ENCODE data around the gene SHISAL1.
"Not testable (repeated sequence)": the region's sequence is repeated elsewhere in the genome, so short reads cannot be mapped to it uniquely, and the experiment has no call there.

SHISAL1 gene

DNA sequence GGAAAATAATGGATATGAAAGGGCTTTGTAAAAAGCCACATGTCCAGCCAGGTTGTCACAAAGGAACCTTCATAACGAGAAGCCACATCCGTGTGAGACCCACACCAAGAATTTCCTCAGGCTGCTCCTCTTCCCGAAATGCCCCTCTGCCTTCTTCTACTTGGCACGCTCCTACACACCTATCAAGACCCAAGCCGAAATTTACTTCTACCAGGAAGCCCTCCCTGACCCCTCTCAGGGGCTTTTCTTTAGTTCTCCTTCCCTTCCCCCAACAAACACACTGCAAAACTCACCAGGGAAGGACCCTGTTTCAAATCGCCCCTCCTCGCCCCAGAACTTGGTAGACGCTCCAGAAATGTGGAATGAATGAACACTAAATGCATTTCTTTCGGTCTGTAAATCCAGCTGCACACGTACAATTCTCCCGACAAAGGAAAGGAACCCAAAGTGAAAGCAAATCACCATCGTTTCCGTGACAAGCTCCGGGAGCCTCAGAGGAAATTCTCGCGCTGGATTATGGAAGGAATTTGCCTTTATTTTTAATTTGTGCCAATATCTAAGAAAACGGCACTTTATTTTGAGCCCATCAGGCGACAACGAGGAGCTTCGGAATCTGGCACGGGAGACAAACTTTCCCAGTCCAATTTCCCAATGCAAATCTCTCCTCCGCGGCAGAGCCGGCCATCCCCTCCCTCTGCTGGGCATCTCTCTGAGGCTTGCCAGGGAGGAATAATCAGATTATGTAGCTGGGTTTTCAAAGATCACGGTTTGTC, 13.2 kb upstream of the SHISAL1 start:
- peak; percentile 45 for DNase-seq

GRCh38 chr22:44323140-44323790, 10.5 kb upstream of the SHISAL1 start:
- DNase-seq: not testable (repeated sequence)

- no peak for DNase-seq
Measured at GRCh38 chr22:44319685-44320084, 6.9 kb upstream of the SHISAL1 start.

- no peak for DNase-seq
Measured at GRCh38 chr22:44318751-44319150, 6.0 kb upstream of the SHISAL1 start.

DNA sequence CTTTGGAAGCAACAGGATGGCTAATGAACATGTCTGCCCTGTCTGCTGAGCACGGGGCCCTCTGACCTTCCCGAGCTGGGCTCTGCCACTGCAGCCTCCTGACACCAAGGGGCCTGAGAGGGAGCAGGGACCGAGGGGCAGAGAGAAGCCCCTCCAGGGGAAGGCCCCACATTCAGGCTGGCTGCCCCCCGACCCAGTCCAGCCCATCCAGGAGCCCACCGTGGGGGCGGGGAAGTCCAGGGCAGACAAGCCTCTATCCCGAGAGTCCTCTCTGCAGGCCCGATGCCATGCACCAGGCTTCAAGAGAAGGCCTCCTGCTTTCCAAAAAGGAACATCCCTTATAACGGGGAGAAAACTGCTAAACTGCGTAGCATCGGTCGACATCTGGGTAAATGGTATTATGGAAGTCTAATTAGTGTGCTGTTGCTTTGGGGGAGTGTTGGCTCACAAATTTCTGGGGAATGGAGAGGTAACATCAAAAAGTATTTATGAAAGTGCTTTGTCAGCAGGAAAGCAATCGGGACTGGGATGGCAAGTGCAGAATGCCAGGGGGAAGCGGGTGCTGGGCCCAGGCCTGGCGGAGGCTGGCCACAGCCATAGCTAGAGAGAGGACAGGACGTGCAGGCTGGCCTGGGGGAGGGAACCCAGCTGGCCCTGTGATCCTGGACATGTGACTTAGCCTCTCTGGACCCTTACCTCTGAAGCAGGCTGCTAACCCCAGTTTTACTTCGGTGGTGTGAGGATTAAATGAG, 5.3 kb upstream of the SHISAL1 start:
- DNase-seq: no peak

DNA sequence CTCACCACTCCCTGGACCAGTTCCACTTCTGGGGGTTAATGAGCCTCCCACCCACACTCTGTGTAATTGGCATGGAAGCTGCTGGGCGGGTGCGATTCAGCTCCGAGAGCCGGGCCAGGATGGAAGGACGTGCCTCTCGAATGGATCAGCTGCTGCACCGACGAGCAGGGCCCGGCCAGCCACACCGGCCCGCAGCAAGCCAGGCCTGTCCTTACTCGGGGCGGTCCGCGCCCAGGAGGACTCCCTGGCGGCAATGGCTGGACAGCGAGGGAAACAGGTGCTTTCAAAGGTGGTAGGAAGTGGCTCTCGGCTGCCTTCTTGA, 4.3 kb upstream of the SHISAL1 start:
- DNase-seq: no peak

DNA sequence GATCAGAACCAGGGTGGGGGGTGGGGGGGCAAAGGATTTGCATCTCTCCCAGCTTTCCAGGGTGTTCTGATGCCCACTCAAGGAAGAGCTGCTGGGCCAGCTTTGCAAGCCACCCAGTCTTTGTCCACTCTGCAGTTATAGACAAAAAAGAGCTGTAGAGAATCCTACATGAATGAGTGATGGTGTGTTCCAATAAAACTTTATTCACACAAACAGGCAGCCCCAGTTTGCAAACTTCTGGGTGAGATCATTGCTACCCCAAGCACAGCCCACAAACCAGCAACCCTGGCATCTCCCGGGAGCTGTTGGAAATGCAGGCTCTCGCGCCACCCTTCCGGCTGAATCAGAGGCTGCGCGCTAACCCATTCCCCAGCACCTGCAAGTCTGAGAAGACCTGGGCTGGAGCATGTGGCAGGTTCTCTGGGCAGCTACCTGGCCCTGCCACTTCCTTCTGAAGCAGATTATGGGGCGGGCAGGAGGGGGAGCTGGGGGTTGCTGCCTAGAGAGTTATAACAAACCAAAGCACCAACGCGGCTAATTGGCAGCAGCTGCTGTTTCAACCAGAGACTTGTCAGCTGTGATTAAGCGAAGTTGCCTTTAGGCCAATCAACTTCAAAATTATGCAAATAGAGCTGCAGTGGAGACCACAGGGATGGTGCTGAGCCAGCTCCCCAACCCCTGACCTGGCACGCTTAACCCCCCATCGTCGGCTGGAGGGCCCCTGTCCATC, 3.8 kb upstream of the SHISAL1 start:
- DNase-seq: peak; percentile 16

DNA sequence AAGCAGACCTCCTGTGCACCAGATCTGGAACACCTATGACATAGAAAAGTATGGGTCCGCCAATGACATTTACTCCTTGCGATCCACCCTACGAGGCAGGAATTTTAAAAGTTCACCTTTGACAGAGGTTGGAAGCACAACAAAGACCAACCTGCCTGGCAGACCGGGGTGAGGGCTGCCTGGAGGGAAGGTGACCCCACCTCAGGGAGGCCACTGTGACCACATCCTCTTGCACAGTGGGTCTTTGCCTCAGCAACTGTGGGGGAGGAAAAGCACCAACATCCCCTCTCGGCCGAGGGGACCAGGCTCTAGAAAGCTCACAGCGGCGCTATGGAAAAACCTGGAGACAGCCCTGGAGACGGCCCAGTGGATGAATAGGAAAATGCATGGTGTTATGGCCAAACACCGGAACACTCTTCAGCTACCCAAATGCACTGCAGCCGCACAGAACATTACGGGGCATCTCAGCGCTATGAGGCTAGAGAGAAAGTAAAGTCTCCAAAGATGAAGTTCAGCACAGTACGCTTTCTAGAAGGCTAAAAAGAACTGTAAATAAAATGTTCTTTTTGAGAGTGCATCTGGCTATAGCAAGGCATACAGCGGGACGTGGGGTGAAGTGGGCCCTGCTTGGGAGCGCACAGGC, 1.8 kb upstream of the SHISAL1 start:
- no peak for DNase-seq

DNA sequence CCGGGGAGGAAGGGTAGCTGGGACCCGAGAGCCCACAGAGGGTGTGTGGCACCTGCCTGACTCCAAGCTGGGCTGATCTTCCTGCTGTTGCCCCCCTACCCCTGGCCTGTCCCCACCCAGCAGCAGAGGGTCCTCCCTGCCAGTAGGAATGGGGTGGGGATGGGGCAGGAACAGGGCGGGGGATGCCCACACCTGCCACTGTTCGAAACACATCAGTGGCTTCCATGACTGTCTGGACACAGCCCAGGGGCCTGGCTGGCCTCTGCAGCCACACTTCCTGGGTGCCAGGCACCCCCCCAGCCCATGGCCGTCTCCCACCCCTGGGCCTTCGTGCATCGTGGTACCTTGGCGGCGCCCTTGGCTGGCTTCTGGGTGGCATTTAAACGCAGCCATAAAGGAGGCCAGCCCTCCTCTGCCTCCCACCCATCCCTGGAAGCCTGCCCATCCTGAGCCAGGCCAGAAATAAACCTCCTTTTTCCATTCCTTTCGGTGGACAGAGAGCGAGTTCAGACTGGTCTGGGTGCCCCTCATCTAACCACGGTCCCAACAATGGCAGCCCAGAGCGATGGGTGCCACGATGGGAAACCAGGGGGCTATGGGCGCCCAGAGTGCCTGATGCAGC, 745 bp upstream of the SHISAL1 start:
- no peak for DNase-seq

DNA sequence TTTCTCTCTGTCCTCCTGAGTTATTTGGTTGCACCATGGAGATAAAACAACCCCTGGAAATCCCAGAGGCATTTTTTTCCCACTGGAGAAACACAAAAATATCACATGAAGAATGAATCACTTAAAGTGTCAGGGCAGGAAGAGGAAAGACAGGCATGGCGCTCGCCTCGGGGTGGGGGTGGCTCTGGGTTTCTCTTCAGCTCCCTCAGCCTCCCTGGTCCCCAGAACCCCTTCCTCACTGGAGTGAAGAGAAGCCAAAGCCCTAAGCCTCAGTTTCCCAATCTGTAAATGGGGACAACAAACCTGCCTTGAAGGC, 938 bp downstream of the SHISAL1 start:
- peak; percentile 53 for DNase-seq

GRCh38 chr22:44311104-44311854, 1.5 kb downstream of the SHISAL1 start:
- no peak for DNase-seq

DNA sequence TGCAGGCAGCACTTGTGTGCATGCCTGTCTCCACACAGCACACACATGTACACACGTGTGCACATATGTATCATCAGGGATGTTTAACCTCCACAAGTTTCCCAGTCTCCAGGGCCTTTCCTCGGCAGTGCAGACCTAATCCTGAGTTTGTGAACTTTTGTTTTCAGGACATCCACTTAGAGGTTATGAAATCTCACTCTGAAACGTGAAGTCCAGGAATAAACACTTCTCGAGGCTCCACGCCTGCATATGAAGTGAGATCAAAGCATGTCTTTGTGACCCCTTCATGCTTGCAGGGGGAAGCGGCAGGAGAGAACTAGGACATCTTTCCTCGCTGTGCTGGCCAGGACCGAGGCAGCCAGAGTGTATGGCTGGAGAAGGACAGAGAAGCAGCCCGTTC, 3.1 kb downstream of the SHISAL1 start:
- no peak for DNase-seq

DNA sequence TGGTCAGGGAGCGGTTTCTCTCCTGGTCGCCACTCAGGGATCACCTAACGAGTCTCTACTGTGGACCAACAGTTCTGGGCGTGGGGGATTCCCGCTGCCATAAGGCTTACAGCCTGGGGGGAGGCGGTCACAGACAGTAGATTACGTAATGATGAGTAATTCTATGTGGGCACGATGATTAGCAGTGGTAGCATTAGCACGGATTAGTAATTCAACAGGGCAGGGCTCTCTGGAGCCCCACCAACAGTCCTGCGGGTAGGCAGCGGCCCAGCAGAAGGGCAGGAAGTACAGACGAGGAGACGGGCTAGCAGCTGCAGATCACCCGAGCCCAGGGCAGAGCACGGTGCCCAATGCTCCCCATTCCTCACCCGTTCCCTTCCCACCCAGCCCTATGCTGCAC, 3.6 kb downstream of the SHISAL1 start:
- DNase-seq: peak; percentile 96

GRCh38 chr22:44307509-44308169, 5.1 kb downstream of the SHISAL1 start:
- no peak for DNase-seq

DNA sequence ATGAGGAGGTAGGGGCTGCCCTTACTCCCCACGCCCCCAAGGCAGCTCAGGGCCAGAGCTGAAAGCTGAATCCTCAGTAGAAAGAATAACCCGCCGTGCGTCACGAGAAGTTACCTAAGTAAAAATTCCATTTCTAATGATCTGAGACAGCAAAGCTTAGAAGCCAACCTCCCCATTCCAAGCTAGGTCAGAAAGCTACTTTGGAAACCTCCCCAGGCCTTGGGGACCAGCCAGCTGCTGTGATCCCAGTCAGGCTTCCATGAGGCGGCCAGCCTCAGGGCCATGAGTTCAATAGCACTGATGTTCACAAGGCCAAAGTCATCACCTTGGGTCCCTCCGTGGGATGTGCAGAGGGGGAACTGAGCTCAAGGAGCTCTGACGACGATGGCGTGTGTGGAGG, 6.9 kb downstream of the SHISAL1 start:
- DNase-seq: peak; percentile 51

DNA sequence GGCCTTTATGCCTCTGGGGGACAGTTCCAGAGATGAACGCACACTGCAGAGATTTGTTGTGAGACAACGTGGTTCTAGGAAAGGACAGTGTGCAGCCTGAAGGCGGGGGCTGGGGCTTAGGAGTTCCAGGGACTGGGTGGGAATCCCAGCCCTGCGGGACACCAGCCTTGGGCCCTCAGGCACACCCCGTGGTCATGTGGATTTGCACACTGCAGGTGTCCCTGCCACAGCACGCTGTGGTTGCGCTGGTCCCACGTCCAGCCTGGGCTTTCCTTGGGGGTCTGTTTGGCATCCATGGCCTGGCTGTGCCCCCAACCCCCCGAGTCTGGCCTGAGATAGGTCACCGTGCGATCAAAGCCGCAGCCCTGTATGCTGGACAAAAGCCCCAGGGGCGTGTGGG, 7.3 kb downstream of the SHISAL1 start:
- no peak for DNase-seq

DNA sequence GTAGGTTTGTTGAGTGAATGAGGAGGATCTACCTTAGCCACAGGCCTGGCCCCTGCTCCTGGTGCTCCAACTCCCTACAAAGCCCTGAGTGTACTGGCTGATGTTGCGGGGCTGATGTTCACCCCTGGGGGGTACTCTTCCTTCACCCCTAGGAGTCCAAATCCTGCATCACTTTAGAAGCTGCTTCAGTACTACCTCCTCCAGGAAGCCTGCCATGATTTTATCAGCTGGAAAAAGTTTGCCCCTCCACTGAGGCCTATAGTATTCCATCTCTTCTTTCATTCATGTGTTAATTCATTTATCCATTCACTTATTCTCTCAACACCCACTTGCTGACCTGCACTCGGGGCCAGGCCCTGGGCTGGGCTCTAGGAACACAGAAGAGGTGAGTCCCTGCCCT, 7.8 kb downstream of the SHISAL1 start:
- no peak for DNase-seq

- peak; percentile 67 for DNase-seq
Measured at GRCh38 chr22:44304354-44304753, 8.4 kb downstream of the SHISAL1 start.

GRCh38 chr22:44302363-44302762, 10.4 kb downstream of the SHISAL1 start:
- DNase-seq: not testable (repeated sequence)

GRCh38 chr22:44301039-44301438, 11.7 kb downstream of the SHISAL1 start:
- DNase-seq: no peak

DNA sequence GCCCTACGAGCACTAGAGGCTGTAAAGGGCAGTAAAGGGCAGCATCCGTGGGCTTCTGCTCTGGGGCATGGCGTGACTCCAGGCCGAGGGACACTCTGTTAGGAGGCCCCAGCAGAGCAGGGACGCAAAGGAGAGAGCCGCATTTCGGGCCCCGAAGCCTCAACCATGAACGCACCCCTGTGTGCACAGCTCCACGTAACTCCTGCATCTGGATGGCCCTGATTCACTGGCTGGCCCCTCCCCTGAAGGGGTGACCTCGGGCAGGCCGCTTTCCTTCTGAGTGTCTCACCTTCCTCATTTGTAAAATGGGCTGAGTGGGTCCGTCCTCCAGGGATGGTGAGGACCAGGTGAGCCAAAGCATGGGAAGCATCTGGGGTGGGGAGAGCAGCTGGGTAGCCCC, 13.6 kb downstream of the SHISAL1 start:
- no peak for DNase-seq

Data from fibroblast of upper back skin (primary cell).